Left ventricle myocardium inferior (tissue), 1 donor: ENCODE measurements around the gene TSEN54. TPM values are rescaled to one million over a fixed set of nuclear protein-coding genes. Genes with fewer than 3 reads are reported as not detected.

Experiments
- DNase-seq: peaks from one replicate; pipeline ENCODE4 v3.0.0-alpha.2; 2020
- H3K27ac ChIP-seq: fragments of 200-600 bp; replicated peaks from 2 replicates; pipeline ENCODE4 v1.8.0; 2021
- H3K27me3 ChIP-seq: fragments of 200-600 bp; 2 replicates; pipeline ENCODE4 v1.8.0; 2021; ENCODE audit warnings: low read depth
- H3K36me3 ChIP-seq: fragments of 200-600 bp; 2 replicates; pipeline ENCODE4 v1.8.0; 2021
- H3K4me1 ChIP-seq: fragments of 200-600 bp; 2 replicates; pipeline ENCODE4 v1.8.0; 2021
- H3K4me3 ChIP-seq: fragments of 200-600 bp; 2 replicates; pipeline ENCODE4 v1.8.0; 2021; ENCODE audit warnings: mild to moderate bottlenecking, moderate library complexity
- H3K9me3 ChIP-seq: fragments of 200-600 bp; replicated peaks from 2 replicates; pipeline ENCODE4 v1.8.0; 2021
- CTCF ChIP-seq: fragments of 200-600 bp; IDR thresholded peaks from 2 replicates; pipeline ENCODE4 v1.8.0; 2021; ENCODE audit warnings: antibody characterized with exemption, mild to moderate bottlenecking, borderline replicate concordance
- intact Hi-C: fragments of 100-400 bp; cut with micrococcal nuclease; formaldehyde crosslinking; loops from one replicate; pipeline ENCODE4 v1.11.0; 2022
- total RNA-seq: library from RNA; stranded (reverse); fragmentation: NEBNext Ultra II Directional; extraction: Animal tissue kit (Norgen Biotek cat#: 25700); gene quantifications from one replicate; pipeline ENCODE4 v1.2.1, GENCODE V29; 2021
- donor health status: DM: no; HTN: yes; CAD: no; lungs with severe emphysema.

The TSEN54 gene
- total RNA-seq, 1 donor from 2014 or later, result 6.8 TPM

- Histone ChIP-seq H3K4me3 (no peak overlapping the region), H3K36me3 (peaks cover 65% of the 10 kb centered on the region), H3K4me1 (peaks cover 40% of the 10 kb centered on the region), H3K9me3 (no peaks in the 10 kb centered on the region), H3K27me3 (no peaks in the 10 kb centered on the region), H3K27ac (no peak overlapping the region)
- TF ChIP-seq CTCF, result no peak
- intact Hi-C loops, result no loop called here
- DNase-seq, result no peak
Observed at GRCh38 chr17:75492555-75493168, 23.7 kb upstream of the TSEN54 start.

GRCh38 chr17:75493476-75494129 lies 22.7 kb upstream of the TSEN54 start:
- Histone ChIP-seq H3K4me3 (no peak overlapping the region), H3K4me1 (peaks cover 40% of the 10 kb centered on the region), H3K9me3 (no peaks in the 10 kb centered on the region), H3K27me3 (no peaks in the 10 kb centered on the region), H3K36me3 (peaks cover 74% of the 10 kb centered on the region), H3K27ac (no peak overlapping the region)
- TF ChIP-seq CTCF, result no peak
- DNase-seq, result no peak
- intact Hi-C loops, result no loop called here

GRCh38 chr17:75494326-75494877 lies 21.9 kb upstream of the TSEN54 start:
- no peak for DNase-seq
- H3K27ac ChIP-seq, result no peak overlapping the region
- H3K36me3 ChIP-seq, result peaks cover 82% of the 10 kb centered on the region
- H3K9me3 ChIP-seq, result no peaks in the 10 kb centered on the region
- H3K4me1 ChIP-seq, result peaks cover 40% of the 10 kb centered on the region
- intact Hi-C loops, result no loop called here
- H3K27me3 ChIP-seq, result no peaks in the 10 kb centered on the region
- TF ChIP-seq CTCF, result no peak
- H3K4me3 ChIP-seq, result no peak overlapping the region

- no peak for DNase-seq
- H3K27ac ChIP-seq, result no peak overlapping the region
- TF ChIP-seq CTCF, result no peak
- peaks cover 96% of the 10 kb centered on the region for H3K36me3 ChIP-seq
- H3K9me3 ChIP-seq, result no peaks in the 10 kb centered on the region
- H3K27me3 ChIP-seq, result no peaks in the 10 kb centered on the region
- intact Hi-C loops, result no loop called here
- H3K4me3 ChIP-seq, result no peak overlapping the region
- peaks cover 40% of the 10 kb centered on the region for H3K4me1 ChIP-seq
Observed at GRCh38 chr17:75496005-75496404, 20.3 kb upstream of the TSEN54 start.

- no peak for DNase-seq
- H3K4me1 ChIP-seq, result peaks cover 46% of the 10 kb centered on the region
- intact Hi-C loops, result no loop called here
- no peaks in the 10 kb centered on the region for H3K9me3 ChIP-seq
- H3K4me3 ChIP-seq, result no peak overlapping the region
- no peaks in the 10 kb centered on the region for H3K27me3 ChIP-seq
- peak overlapping the region; percentile 70 for H3K27ac ChIP-seq
- no peak for TF ChIP-seq CTCF
- peaks cover 85% of the 10 kb centered on the region for H3K36me3 ChIP-seq
Observed at GRCh38 chr17:75498039-75498725, 18.1 kb upstream of the TSEN54 start.
